Testis (tissue), 3 donors: Measurements from ENCODE around the gene RAB35. TPM values are rescaled to one million over a fixed set of nuclear protein-coding genes. Genes with fewer than 3 reads are reported as not detected.

Source experiments
- DNase-seq: peaks from one replicate; pipeline ENCODE4 v3.0.0-alpha.2; 2019
- H3K27ac ChIP-seq, 2 donors: fragments of 200-600 bp; sonication (generic); one replicate each; pipeline ENCODE4 v1.5.1; 2019
- H3K27me3 ChIP-seq: fragments of 200-600 bp; sonication (generic); one replicate; pipeline ENCODE4 v1.5.1; 2019
- H3K36me3 ChIP-seq: fragments of 200-600 bp; sonication (generic); one replicate; pipeline ENCODE4 v1.5.1; 2017; ENCODE audit warnings: low read depth; ENCODE audit errors: missing control alignments
- H3K4me1 ChIP-seq: fragments of 200-600 bp; sonication (generic); one replicate; pipeline ENCODE4 v1.5.1; 2019
- H3K4me3 ChIP-seq, 2 donors: fragments of 200-600 bp; sonication (generic); one replicate each; pipeline ENCODE4 v1.5.1; 2017 to 2019
- H3K9me3 ChIP-seq: fragments of 200-600 bp; sonication (generic); one replicate; pipeline ENCODE4 v1.5.1; 2017
- POLR2A ChIP-seq: fragments of 450-650 bp; IDR thresholded peaks from one replicate; pipeline ENCODE4 v1.6.1; 2017; ENCODE audit warnings: antibody characterized with exemption, mild to moderate bottlenecking, moderate library complexity
- WGBS, 2 donors: methylation state at CpG; one replicate each; pipeline ENCODE4 v1.1.5; 2018; 5-methylcytosine and 5-hydroxymethylcytosine counted together
- intact Hi-C: fragments of 100-400 bp; cut with DNase I; formaldehyde crosslinking; loops from one replicate; pipeline ENCODE4 v1.15.1; 2023; ENCODE audit warnings: low total_unique reads
- polyA plus RNA-seq: library from polyadenylated mRNA; stranded (reverse); fragments of 350-450 nt; fragmentation: Illumina TruSeq; extraction: RNeasy Lipid Tissue Mini Kit (QIAGEN cat#74804); gene quantifications from one replicate; pipeline ENCODE4 v1.2.3, GENCODE V29; 2014; ENCODE audit warnings: low read depth, low replicate concordance; ENCODE audit not compliant: insufficient read depth
- total RNA-seq, 2 donors: library from RNA; depleted of rRNA; stranded (reverse); fragments of >200 nt; gene quantifications; one replicate each; pipeline ENCODE4 v1.2.3, GENCODE V29; 2016
- TF ChIP-seq, protein P1 (sequence below), 3 experiments: fragments of 450-650 bp in 2 of 3; fragments of 200-600 bp in 1 of 3; sonication (generic) in 1 of 3; IDR thresholded peaks; one replicate each; pipeline ENCODE4 v1.5.1; 2016 to 2019; ENCODE audit warnings: antibody characterized with exemption in 3 of 3, mild to moderate bottlenecking in 2 of 3, moderate library complexity in 1 of 3

RAB35 gene
- total and polyA plus RNA-seq, 3 donors from 2014 or later: 21.1 to 27.4 (median 24.4) TPM

DNA sequence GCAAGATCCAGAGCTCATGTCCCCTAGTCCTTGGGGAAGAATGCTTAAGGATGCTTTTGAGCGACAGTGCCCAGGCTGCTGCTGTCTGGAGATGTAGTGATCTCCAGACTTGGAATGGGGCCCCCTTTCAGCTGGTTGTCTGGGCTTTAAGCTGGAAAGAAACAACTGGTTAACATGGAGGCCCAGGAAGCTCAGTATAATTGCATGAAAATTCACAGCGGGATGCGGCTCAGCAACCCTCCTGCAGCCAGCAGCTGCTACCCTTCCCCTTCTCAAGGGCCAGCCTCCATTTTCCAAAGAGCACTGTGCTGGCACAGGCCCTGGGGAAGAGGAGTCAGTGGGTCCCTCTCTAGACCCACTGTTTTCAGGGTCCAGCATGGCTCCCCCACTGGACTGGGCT, 26.3 kb downstream of the RAB35 start:
- H3K9me3 ChIP-seq: no peaks in the 10 kb centered on the region
- 74 to 82% methylated on average over 2 to 3 of the region's 3 CpGs for WGBS, 2 donors
- intact Hi-C loops: no loop called here
- no peaks in the 10 kb centered on the region for H3K27me3 ChIP-seq
- H3K4me1 ChIP-seq: peaks cover 6% of the 10 kb centered on the region
- DNase-seq: no peak
- TF ChIP-seq POLR2A: no peak
- TF ChIP-seq, protein P1, sequence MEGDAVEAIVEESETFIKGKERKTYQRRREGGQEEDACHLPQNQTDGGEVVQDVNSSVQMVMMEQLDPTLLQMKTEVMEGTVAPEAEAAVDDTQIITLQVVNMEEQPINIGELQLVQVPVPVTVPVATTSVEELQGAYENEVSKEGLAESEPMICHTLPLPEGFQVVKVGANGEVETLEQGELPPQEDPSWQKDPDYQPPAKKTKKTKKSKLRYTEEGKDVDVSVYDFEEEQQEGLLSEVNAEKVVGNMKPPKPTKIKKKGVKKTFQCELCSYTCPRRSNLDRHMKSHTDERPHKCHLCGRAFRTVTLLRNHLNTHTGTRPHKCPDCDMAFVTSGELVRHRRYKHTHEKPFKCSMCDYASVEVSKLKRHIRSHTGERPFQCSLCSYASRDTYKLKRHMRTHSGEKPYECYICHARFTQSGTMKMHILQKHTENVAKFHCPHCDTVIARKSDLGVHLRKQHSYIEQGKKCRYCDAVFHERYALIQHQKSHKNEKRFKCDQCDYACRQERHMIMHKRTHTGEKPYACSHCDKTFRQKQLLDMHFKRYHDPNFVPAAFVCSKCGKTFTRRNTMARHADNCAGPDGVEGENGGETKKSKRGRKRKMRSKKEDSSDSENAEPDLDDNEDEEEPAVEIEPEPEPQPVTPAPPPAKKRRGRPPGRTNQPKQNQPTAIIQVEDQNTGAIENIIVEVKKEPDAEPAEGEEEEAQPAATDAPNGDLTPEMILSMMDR (IDR thresholded peaks at IDR 0.05): no peak
- no peak overlapping the region for H3K27ac ChIP-seq
- H3K36me3 ChIP-seq: no peaks in the 10 kb centered on the region
- H3K4me3 ChIP-seq: no peak overlapping the region

DNA sequence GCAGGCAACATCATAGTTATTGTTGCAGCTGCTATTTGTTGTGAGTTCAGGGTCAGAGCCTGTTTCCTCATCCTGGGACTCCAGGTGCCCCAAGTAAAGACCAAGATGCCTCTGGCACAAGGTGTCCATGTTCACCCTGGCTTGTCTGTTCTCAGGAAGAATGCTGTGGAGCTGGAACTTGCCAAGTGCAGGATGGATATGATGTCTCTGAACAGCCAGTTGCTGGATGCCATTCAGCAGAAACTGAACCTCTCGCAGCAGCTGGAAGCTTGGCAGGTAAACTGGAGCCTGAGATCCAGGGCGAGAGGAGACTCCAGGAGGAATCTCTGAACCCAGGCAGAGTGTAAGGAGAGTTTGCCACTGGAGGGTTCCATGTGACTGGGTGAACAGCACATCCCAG, 26.8 kb downstream of the RAB35 start:
- Histone ChIP-seq H3K4me3 (no peak overlapping the region), H3K27me3 (no peaks in the 10 kb centered on the region), H3K9me3 (no peaks in the 10 kb centered on the region), H3K4me1 (peaks cover 6% of the 10 kb centered on the region), H3K36me3 (no peaks in the 10 kb centered on the region), H3K27ac (no peak overlapping the region)
- 70% methylated on average over 2 of the region's 2 CpGs; no CpG with 5 or more reads in 1 of the 2 donors for WGBS, 2 donors
- no peak for TF ChIP-seq POLR2A
- TF ChIP-seq, protein P1 (IDR thresholded peaks at IDR 0.05): no peak
- intact Hi-C loops: no loop called here
- DNase-seq: no peak

DNA sequence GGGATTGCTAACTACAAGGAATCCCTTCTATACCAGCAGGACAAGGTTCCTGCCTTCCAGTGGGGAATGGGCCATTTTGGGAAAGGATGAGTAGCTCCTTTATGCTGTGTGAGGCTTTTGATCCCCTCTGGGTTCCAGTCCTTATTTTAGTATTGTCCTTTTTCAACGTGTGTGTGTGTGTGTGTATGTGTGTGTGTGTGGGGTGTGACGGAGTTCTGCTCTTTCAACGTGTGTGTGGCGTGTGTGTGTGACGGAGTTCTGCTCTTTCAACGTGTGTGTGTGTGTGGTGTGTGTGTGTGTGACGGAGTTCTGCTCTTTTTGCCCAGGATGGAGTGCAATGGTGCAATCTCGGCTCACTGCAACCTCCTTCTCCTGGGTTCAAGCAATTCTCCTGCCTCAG, 27.4 kb downstream of the RAB35 start:
- intact Hi-C loops: no loop called here

DNA sequence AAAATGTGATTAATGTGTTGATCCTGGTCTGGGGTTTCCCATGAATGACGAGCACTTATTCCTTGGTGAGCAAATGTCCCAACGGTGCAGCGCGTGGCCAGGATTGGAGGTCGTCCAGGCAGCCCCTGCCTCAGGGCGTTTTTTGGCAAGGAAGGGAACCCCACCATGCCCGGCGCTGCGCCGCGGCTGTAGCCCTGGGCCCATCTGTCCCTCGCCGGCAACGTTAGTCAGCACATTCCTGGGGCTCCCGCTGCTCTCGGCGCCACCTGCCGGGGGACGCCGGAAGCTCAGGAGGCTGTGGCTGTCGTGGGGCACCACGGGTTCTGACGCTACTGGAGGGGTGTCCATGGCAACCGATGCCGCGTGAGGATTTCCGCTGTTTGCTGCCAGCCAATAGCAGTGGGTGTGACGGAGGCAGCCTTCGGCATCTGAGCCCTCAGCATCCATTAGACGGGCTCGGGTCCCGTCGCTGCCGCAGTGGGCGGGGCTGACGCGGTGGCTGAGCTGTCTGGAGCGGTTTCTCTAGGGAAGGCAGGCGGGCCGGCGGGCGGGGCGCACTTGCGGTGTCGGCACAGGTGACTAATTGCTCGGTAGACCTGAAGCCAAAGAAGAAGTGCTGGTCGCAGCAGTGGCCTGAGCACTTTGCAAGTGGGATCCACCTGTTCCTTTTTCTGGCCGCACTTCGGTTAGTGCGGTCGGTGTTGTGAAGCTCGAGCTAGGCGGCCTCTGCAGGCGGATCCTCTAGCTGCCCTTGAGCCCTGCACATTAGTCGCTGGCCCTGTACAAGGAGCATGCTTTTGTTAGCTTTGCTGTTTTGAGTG, 29.5 kb downstream of the RAB35 start:
- intact Hi-C loops: no loop called here
- no peaks in the 10 kb centered on the region for H3K36me3 ChIP-seq
- H3K27me3 ChIP-seq: no peaks in the 10 kb centered on the region
- H3K4me1 ChIP-seq: peaks cover 6% of the 10 kb centered on the region
- DNase-seq: peak; percentile 99
- peak; percentile 44 for TF ChIP-seq POLR2A
- TF ChIP-seq, protein P1 (IDR thresholded peaks at IDR 0.05): peak; percentile 93 to 99 (median 98)
- peak overlapping the region; percentile 13 to 41 for H3K4me3 ChIP-seq
- H3K9me3 ChIP-seq: no peaks in the 10 kb centered on the region
- WGBS, 2 donors: 0 to 2% methylated on average over 14 to 55 of the region's 55 CpGs
- H3K27ac ChIP-seq: peak overlapping the region; percentile 25 to 39

More for the DNA sequence above, 27.4 kb downstream of the RAB35 start:
- no peaks in the 10 kb centered on the region for H3K9me3 ChIP-seq
- no peaks in the 10 kb centered on the region for H3K27me3 ChIP-seq
- no peak for DNase-seq
- H3K36me3 ChIP-seq: no peaks in the 10 kb centered on the region
- TF ChIP-seq POLR2A: no peak
- TF ChIP-seq, protein P1 (IDR thresholded peaks at IDR 0.05): no peak
- 56 to 65% methylated on average over 8 of the region's 8 CpGs for WGBS, 2 donors
- H3K4me3 ChIP-seq: no peak overlapping the region
- H3K27ac ChIP-seq: no peak overlapping the region
- peaks cover 6% of the 10 kb centered on the region for H3K4me1 ChIP-seq
